Stimulated activated CD4-positive, alpha-beta T cell treated with anti-CD3 and anti-CD28 coated beads, Interleukin-1b, Interleukin-23, amount 100 ng/mL, for 24 hours (primary cell): ENCODE results near the gene NME4.
"Not testable (repeated sequence)": the region's sequence is repeated elsewhere in the genome, so short reads cannot be mapped to it uniquely, and the experiment has no call there.

Experiments
- DNase-seq, 4 experiments: peaks; one replicate each; pipeline ENCODE4 v3.0.0-alpha.2; 2020; ENCODE audit warnings: low read depth in 4 of 4, low spot score in 1 of 4

Gene NME4

GRCh38 chr16:375927-376816 lies 20.8 kb upstream of the NME4 start:
- no peak for DNase-seq

- no peak for DNase-seq
Observed at GRCh38 chr16:376817-377418, 20.1 kb upstream of the NME4 start.

GRCh38 chr16:377419-377951 lies 19.5 kb upstream of the NME4 start:
- no peak for DNase-seq

- DNase-seq, result not testable (repeated sequence)
Observed at GRCh38 chr16:378113-378820, 18.7 kb upstream of the NME4 start.

- no peak for DNase-seq
Observed at GRCh38 chr16:378821-379182, 18.2 kb upstream of the NME4 start.

GRCh38 chr16:379183-379960 lies 17.6 kb upstream of the NME4 start:
- no peak for DNase-seq

GRCh38 chr16:379961-380761 lies 16.8 kb upstream of the NME4 start:
- DNase-seq, result no peak

- DNase-seq, result no peak
Observed at GRCh38 chr16:380762-381011, 16.3 kb upstream of the NME4 start.

GRCh38 chr16:381012-381788 lies 15.8 kb upstream of the NME4 start:
- no peak for DNase-seq

GRCh38 chr16:381789-382717 lies 14.9 kb upstream of the NME4 start, which contains the start of gene PGAP6:
Gene PGAP6, minus strand, starts transcription at chr16:381978. Its CDS starts 157 bp downstream, at chr16:381821.
- peak; percentile 39 to 57 (median 54) for DNase-seq

GRCh38 chr16:383326-384051 lies 13.5 kb upstream of the NME4 start:
- DNase-seq, result no peak

- no peak for DNase-seq
Observed at GRCh38 chr16:386641-387156, 10.3 kb upstream of the NME4 start.

GRCh38 chr16:387761-388666 lies 9.0 kb upstream of the NME4 start:
- not testable (repeated sequence) for DNase-seq

- DNase-seq, result no peak
Observed at GRCh38 chr16:389352-389751, 7.6 kb upstream of the NME4 start.

GRCh38 chr16:391885-392335 lies 5.1 kb upstream of the NME4 start:
- DNase-seq, result peak; percentile 51 to 81 (median 62)

- no peak for DNase-seq
Observed at GRCh38 chr16:392450-393030, 4.5 kb upstream of the NME4 start.
